Measurements from ENCODE around the gene DRD4.
"Not testable (repeated sequence)": the region's sequence is repeated elsewhere in the genome, so short reads cannot be mapped to it uniquely, and the experiment has no call there.

DRD4 gene

DNA sequence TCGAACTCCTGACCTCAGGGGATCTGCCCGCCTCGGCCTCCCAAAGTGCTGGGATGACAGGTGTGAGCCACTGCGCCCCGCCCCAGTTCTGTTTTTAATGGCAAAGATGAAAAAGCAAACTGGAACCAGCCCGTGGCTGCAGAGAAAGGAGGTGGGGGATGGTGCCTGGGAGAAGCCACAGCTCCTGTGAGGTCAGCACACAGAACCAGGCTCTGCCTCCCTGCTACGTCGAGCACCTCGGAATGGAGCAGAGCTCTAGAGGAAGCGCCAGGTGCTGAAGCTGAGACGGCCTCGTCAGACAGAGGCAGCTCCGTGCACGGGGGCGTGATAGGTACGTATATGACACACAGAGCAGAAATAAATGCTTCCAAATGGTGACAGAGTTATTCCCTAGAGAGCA lies 8.5 kb downstream of the DRD4 start:
- no peak for DNase-seq

DNA sequence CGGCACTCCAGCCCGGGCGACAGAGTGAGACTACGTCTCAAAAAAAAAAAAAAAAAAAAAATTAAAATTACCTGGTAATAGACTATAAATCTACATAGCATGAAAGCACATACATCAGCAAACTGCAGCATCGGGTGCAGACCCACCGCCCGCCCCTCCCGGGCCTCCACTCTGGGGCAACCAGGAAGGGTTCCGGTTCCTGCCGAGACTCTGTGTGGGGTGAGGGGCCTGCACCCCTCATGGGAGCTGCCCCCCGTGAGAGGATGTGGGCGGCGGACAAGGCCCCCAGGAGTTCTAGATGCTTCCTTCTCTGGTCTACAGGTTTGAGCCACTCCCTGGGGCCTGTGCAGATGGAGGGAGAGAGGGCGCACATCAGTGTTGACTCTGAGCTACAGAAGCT lies 9.1 kb downstream of the DRD4 start:
- DNase-seq: no peak

DNA sequence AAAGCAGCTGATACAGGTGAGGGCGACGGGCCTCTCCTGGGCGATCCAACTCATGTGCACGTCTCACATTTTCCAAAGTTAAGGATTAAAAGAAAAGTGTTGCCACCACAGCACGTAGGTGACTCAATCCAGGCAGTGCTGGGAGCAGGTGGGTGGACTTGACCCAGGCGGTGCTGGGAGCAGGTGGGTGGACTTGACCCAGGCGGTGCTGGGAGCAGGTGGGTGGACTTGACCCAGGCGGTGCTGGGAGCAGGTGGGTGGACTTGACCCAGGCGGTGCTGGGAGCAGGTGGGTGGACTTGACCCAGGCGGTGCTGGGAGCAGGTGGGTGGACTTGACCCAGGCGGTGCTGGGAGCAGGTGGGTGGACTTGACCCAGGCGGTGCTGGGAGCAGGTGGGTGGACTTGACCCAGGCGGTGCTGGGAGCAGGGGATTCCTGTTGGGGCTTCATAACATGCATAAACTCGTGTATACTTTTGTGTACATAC lies 10.6 kb downstream of the DRD4 start:
- not testable (repeated sequence) for DNase-seq

DNA sequence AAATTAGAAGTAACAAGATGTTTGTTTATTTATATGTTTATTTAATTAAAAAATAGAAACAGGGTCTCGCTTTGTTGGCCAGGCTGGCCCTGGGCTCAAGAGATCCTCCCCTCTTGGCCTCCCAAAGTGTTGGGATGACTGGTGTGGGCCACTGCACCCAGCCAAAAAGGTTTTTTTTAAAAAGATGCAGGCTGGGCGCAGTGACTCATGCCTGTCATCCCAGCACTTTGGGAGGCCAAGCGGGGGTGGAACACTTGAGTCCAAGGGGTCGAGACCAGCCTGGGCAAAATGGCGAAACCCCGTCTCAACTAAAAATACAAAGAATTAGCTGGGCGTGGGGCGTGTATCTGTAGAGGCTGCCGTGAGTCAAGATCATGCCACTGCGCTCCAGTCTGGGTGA lies 13.4 kb downstream of the DRD4 start:
- no peak for DNase-seq

DNA sequence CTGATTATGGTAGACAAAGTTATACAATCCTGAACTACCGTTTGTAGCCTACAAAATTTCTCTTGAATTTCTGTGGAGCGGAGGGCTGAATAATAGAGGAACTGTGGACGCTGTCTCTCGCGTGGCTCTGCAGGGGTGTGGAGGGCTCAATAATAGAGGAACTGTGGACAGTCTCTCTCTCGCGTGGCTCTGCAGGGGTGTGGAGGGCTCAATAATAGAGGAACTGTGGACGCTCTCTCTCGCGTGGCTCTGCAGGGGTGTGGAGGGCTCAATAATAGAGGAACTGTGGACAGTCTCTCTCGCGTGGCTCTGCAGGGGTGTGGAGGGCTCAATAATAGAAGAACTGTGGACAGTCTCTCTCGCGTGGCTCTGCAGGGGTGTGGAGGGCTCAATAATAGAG lies 16.1 kb downstream of the DRD4 start:
- DNase-seq: not testable (repeated sequence)

DNA sequence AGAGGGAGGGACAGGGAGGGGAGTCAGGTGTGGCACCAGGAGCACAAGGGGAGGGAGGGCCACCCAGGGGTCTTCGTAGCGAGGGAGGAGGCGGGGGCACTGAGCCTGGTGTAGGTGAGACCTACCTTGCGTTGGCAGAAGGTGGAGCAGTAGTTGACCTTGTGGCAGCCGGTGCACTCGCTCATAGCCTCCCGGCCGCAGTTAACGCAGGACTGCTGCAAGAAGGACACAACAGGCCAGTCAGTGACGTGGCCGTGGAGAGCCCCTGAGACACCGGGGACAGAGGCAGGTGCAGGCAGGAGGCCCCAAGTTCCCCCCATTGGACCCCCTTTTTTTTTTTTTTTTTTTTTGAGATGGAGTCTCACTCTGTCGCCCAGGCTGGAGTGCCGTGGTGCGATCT lies 16.8 kb downstream of the DRD4 start:
- DNase-seq: no peak

DNA sequence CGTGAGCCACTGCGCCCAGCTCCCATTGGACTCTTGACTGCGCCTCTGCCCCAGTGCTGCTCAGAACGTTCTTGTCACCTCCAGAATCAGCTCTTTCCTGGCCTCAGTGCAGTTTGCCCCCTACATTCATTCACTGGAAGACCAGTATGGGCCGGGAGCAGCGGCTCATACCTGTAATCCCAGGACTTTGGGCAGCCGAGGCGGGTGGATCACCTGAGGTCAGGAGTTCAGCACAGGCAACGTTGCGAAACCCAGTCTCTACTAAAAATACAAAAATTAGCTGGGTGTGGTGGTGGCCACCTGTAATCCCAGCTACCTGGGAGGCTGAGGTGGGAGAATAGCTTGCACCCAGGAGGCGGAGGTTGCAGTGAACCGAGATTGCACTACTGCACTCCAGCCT lies 17.4 kb downstream of the DRD4 start:
- not testable (repeated sequence) for DNase-seq

DNA sequence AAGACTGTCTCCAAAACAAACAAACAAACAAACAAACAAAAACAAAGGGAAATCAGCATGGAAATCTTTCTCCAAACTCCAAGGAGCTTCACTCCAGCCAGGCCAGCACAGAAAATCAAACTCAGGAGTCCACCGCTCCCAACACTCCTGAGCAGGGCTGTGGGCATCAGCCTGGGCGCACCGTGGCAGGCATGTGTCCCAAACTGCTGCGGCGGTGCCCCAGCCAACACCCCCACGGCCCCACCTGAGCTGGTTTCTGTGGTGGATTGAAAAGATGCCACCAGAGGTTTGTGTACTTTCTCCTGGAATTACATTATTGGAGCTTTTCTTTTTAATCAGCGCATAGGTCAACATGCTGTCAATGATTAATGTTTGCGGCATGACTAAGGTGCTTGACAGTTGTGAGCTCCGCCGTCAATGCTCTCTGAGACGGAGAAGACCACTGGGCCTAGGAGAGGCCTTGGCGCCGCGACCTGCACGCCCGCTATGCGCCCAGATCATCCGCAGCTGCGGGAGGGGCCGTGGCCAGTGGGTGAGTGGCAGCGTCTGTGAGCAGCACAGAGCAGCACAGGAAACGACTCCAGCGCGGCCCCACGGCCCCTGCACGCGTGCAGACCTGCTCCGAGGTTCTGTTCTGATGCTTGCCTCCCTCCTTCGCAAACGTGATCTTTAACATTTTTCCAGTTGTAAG lies 18.1 kb downstream of the DRD4 start:
- DNase-seq: no peak

DNA sequence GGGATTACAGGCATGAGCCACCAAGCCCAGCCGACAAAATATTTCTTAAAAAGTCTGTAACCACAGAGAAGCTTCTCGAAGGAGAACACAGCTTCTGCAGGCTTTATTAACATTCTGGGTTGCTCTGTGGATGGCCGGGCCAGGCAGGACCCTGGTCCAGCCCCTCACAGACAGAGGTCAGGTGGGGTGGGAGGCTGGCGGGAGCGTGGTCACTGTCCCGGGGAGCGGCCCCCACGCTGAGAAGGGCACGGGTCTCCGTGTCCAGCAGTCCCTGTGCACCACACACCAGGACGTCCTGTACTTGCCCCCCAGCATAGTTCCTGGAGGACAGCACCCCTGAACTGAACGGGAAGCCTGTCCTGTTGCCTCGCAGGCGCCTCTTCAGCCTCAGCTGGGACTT lies 19.4 kb downstream of the DRD4 start:
- DNase-seq: no peak

DNA sequence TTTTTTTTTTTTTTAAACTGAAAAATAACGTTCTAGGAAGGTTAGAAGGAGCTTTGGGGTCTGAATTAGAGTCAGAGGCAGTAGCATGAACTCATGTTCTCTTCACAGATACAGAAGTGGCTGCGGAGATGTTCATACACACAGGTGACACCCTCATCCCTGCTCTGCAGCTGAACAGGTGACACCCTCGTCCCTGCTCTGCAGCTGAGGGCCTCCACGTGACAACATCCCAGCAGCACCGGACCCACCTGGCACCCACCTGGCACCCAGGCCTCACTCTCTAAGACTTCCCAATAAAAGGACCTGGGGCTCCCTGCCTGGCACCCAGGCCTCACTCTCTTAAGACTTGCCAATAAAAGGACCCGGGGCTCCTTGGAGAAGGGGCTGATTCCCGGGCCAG lies 19.8 kb downstream of the DRD4 start:
- no peak for DNase-seq

DNA sequence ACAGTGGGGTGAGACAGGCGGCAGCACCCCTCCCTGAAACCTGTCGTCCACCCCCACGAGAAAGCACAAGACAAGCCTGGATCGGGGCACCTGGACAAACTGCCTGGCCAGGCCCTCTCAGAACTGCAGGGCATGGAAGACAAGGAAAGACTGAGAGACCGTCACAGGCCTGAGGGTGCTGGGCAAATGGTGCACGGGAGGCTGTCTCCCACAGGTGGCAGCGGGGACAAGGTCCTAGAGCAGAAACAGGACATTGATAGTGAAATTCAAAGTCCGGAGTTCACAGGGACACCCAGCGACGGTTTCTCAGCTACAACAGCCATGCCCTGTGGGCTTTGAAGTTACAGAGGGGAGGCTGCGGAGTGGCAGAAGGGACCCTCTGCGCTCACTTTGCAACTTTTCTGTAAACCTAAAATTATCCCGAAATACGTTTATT lies 20.6 kb downstream of the DRD4 start:
- no peak for DNase-seq

DNA sequence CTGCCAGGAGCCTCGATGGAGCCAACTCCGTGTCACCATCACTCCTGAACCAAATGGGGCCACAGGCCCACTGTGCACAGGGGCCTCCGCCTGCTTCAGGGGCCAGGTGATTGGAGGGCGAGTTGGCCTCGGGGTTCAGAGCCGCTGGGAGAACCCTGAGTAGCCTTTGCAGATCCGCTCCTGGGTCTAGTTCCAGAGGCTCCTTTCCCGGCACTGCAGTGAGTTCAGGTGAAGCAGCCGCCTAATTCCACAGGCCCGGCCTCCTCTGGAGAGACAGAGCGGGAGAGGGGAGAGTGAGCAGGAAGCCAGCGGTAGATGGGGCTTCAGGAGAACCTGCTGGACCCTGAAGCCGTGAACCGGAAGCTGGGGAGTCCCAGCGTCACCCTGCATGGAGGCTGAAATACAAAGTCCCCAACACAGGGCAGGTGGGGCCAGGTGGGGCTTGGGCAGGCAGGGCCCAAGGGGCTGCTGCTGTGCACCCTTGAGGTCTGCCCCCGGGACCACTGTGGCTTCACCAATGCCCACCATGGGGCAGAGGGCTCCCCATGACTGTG lies 22.5 kb downstream of the DRD4 start:
- no peak for DNase-seq

DNA sequence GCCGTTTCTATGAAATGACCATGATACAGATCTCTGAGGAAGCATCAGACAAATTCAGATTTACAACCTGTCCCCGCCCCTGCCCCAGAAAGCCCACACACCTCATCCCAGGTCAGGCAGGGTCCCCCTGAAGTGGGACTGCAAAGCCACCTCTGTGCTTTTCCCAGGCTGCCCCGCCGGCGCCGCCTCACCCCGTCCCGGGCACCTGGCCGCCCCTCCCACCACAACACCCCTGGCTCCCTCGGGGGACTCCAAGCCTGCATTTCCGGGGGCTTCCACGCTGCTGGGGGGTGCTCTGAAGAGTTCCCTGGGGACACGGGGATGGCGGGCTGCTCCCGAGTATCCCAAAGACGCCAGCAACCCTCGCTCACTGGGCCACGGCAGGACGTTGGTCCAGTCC lies 23.2 kb downstream of the DRD4 start:
- DNase-seq: no peak

DNA sequence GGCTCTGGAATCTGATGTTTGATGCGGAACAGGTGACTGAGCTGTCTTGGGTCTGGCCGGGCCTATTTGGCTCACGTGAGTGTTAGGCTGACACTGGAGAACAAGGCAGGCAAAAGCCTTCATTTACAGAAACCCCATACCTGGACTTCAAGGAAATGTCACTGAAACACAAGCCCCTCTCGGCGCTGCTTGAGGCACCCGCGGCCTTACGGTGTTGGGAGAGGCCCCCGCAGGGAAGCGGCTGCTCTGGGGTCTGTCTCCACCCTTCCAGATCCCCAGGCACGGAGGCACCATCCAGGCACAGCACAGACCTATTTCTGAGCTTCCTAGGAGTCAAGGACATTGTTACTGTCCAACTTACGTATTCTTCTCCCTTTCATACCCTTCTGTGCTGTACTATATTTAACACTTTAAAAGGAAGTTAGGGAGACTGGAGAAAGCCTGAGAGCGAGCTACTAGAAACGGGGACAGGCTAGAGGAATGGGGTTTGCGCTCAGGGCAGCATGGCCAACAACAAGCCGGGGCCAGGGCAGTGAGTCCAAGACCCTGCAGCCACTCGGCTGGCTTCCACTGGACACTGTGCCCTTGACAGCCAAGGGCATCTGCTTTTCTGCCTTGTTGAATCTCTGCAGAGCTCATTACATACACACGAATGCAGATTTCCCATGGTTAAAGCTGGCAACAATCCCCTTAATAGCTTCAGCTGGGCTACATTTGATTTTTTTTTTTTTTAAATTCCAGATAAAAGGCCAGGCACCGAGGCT lies 23.8 kb downstream of the DRD4 start:
- DNase-seq: peak; percentile 5

DNA sequence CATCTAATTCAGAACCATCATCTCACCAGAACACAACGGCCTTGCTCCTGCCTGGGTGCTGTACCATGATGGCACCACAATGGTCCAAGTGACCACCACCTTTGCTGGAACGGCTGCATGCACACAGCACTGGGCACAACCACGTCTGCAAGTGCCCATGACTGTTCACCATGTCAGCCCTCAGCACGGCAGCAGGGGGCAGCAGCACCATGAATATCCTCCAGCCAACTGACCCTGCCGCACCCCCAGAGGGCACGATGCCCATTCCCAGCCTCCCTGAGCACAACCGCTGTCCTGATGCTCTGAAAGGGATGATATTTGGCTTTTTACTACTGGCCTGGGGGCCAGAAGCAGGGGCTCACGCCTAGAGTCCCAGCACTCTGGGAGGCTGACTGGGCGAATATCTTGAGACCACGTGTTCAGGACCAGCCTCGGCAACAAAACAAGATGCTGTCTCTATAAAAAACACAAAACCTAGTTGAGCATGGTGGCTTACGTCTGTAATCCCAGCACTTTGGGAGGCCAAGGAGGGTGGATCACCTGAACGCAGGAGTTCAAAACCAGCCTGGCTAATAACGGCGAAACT lies 25.7 kb downstream of the DRD4 start:
- no peak for DNase-seq

DNA sequence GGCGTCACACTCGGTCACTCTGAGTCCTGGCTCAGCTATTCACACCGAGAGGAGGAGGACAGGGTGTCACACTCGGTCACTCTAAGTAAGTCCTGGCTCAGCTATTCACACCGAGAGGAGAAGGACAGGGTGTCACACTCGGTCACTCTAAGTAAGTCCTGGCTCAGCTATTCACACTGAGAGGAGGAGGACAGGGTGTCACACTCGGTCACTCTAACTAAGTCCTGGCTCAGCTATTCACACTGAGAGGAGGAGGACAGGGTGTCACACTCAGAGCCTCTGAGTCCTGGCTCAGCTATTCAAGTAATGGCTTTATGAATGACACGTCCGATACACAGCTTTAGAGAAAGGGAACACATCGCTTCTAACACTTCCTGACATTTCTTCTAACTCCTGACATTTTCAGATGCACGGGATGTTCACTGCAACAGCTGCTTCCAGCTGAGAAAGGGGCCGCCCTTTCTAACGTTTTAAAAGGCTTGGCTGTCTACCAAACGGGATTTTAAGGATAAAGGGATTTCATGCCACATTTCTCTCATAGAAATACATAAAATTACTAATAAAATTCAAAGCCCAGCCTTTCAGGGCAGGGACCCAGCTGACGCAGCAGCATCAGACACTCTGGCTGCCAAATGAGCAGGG lies 28.1 kb downstream of the DRD4 start:
- peak; percentile 19 for DNase-seq

DNA sequence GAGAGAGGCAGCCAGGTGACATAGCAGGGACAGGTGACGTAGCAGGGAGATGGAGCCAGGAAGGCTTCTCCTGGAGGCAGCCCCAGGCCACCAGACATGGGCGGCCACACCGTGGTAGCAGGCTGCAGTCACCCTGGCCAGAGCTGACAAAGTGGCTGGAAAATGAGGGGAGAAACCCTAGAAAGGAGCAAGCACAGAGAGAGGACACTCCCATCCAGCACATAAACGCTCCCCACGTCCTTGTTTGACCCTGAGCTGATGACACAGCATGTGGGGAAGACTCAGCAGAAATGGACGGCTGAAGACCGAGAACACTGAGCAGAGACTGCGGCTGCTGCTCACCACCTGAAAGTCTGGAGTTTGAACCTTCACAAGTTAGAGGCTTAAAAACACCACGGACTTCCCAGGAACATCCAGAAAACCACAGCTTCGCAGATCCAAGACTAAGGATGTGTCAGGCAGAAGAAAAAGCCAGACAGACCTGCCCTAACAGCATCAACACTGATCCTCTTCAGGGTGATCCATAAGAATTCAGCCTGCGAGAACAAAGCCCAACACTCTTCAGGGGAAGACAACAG lies 28.7 kb downstream of the DRD4 start:
- no peak for DNase-seq

DNA sequence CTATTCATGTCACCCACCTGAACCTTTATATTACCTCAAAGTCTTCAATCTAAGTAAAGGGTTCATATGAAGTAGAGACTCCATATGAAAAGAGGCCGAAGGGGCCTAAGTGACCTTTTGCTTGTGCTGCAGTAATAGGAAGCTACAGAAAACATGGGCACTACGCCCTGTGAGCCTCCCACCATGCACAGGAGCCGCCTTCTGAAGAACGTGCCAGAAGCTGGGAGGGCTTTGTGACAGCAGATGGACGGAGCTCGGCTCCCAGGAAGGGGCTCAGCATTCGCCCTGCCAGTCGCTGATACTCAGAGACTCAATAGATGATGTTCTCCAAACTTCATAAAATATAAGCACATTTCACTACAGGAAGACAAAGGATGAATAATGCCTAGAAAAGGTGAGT lies 36.8 kb downstream of the DRD4 start:
- DNase-seq: no peak

DNA sequence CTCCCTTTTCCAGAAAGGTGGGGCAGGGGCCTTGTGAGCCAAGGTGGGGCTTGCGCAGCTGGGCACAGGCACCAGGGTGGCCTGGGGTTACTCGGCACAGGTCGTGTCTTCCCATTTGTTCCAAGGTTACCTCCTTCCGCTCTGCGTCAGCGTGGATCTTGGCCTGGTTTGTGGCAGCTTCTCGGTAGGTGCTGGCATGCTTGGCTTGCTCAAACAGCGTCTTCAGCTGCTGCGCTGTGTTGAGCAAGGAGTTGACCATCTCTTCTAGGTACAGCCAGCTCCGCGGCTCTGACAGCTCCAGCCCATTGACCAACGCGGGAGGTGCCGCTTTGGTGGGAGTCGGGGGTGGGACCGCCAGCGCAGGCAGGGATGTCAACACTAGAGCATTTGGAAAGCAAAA lies 37.3 kb downstream of the DRD4 start:
- DNase-seq: no peak

DNA sequence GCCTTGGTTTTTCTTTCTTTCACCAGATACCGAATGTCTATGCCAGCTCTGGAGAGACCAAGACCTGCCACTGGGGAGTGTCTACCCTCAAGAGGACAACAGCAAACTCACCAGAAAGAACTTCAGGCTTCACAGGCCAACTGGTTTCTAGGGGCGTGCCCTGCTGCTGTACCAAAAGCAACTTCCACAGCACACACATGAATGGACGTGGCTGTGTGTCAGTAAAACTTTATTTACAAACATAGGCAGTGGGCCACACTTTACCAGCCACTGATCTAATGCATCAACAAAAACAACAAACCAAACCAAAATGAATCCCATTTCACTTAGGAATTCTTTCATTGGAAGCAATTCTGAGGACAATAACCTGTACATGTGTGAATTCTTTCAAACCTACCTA lies 41.2 kb downstream of the DRD4 start:
- no peak for DNase-seq

DNA sequence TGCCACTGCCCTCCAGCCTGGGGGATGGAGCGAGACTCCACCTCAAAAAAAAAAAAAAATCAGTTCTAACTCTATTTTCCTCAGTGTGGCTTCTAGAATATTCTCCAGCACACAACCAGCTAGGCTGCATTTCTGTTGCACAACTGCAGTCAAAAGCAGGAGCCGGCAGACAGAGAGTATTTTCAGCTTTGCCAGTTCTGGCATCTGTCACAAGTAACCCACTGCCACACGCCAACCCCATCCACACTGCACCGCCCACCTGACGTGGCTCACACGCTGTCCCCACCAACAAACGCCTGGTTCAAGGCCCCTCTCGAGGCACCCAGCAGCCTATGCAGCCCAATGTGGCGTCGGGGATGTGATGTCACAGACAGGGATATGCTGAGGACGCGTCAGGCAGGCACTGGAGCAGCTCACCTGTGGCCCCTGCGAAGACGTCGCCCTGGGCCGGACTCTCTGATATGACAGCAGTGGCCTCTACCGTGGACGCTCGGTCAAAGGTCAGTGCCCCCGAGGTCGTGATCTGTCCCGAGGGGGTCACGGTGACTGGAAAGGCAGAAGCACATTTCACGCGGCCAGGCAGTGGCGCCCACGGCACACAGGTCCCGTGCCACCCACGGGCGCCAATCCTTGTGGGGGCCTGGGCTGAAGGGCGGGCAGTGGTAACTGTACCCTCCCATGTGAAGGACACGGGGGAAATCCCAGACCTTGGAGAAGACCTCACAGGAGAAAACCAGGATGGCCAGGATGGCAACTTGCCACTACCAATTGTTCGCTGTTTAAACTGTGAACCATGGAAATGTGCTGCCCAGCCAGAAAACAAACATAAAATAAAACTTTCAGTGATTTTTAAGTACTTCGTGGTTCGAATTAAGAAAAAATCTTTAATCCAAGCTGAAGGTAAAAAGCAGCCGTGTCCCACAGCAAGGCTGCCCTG lies 42.5 kb downstream of the DRD4 start:
- no peak for DNase-seq

DNA sequence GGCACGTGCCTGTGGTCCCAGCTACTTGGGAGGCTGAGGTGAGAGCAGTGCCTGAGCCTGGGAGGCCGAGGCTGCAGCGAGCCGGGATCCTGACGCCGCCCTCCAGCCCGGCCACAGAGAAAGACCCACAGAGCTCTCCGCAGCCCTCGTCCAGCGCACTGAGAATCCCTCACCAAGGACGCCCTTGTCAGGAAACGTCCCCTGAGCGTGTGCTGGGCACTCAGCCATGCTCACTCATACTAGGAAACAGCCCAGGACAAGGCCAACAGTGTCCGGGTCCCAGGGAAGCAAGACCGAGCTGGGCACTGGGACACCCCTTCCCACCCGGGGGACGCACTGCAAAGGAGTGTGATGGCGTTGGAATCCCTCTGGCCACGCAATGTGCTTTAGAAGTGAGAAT lies 43.4 kb downstream of the DRD4 start:
- DNase-seq: no peak
